T-cell (primary cell): ENCODE results near the gene LRRC4. TPM values are rescaled to one million over a fixed set of nuclear protein-coding genes. Genes with fewer than 3 reads are reported as not detected.
A peak's percentile ranks its signal among the peaks of the same experiment; 100 is the strongest.

Experiments used
- ATAC-seq, 4 experiments: fragments of 200-7000 bp in 3 of 4; fragments of 150-1000 bp in 1 of 4; cut with Tn5 transposase; replicated peaks in 1 of 4; 1 replicate in 3 of 4; 2 replicates in 1 of 4; pipeline ENCODE4 v1.10.0; 2021; ENCODE audit warnings: moderate library complexity in 3 of 4, mild to moderate bottlenecking in 2 of 4, moderate number of reproducible peaks in 1 of 4
- CTCF ChIA-PET, 2 donors: fragments of 300-600 bp; sonication (Branson Sonifier 250); formaldehyde crosslinking; loops; one replicate each; lab custom pipeline; 2022; ENCODE audit warnings: antibody characterized with exemption in 2 of 2; lab: Charles Lee
- POLR2A ChIA-PET, 2 donors: fragments of 300-600 bp; sonication (Branson Sonifier 250); formaldehyde crosslinking; loops; one replicate each; lab custom pipeline; 2022; ENCODE audit warnings: antibody characterized with exemption in 2 of 2; lab: Charles Lee
- DNase-seq, 35 experiments: peaks; one replicate each; pipeline versions ENCODE4 v3.0.0 to v3.0.0-alpha.2; 2013 to 2023
- H3K27ac ChIP-seq: one replicate; pipeline ENCODE4 v1.5.1; 2013; ENCODE audit warnings: low read length
- H3K27me3 ChIP-seq, 2 experiments: replicated peaks in 1 of 2; 1 replicate in 1 of 2; 2 replicates in 1 of 2; pipeline versions ENCODE4 v1.6.1 to v1.7.0; 2013; ENCODE audit warnings: low read length in 1 of 2, mixed read lengths in 1 of 2; ENCODE audit not compliant: control insufficient read depth in 2 of 2, insufficient read depth in 2 of 2; ENCODE audit errors: extremely low read depth in 1 of 2
- H3K36me3 ChIP-seq, 2 donors: 1 replicate in 1 of 2; 2 replicates in 1 of 2; pipeline versions ENCODE4 v1.6.1 to v1.7.0; 2013; ENCODE audit warnings: low read length in 1 of 2; ENCODE audit not compliant: control insufficient read depth in 2 of 2, insufficient read depth in 1 of 2; ENCODE audit errors: extremely low read depth in 1 of 2
- H3K4me1 ChIP-seq, 2 experiments: 1 replicate in 1 of 2; 2 replicates in 1 of 2; pipeline versions ENCODE4 v1.6.1 to v1.7.0; 2013; ENCODE audit warnings: low read length in 2 of 2, mixed read lengths in 1 of 2; ENCODE audit not compliant: insufficient read depth in 2 of 2, control insufficient read depth in 1 of 2; ENCODE audit errors: extremely low read depth in 1 of 2
- H3K4me3 ChIP-seq, 2 donors: 1 replicate in 1 of 2; 2 replicates in 1 of 2; pipeline versions ENCODE4 v1.5.1 to v1.7.0; 2013; ENCODE audit warnings: mild to moderate bottlenecking in 2 of 2, low read length in 1 of 2, moderate library complexity in 1 of 2; ENCODE audit not compliant: control insufficient read depth in 1 of 2; ENCODE audit errors: extremely low read depth in 1 of 2
- H3K9me3 ChIP-seq: 2 replicates; pipeline ENCODE4 v1.7.0; 2013
- H3K27ac Mint-ChIP-seq, 2 donors: one replicate each; pipeline ENCODE4 v1.8.0; 2020 to 2021; ENCODE audit warnings: mild to moderate bottlenecking in 2 of 2, mixed read lengths in 2 of 2
- H3K27me3 Mint-ChIP-seq, 2 donors: one replicate each; pipeline ENCODE4 v1.8.0; 2021 to 2022; ENCODE audit warnings: mixed read lengths in 2 of 2
- H3K36me3 Mint-ChIP-seq: one replicate; pipeline ENCODE4 v1.8.0; 2021; ENCODE audit warnings: mixed read lengths
- H3K4me1 Mint-ChIP-seq, 3 donors: one replicate each; pipeline ENCODE4 v1.8.0; 2020 to 2022; ENCODE audit warnings: mixed read lengths in 3 of 3, mild to moderate bottlenecking in 1 of 3
- H3K4me3 Mint-ChIP-seq, 3 donors: one replicate each; pipeline ENCODE4 v1.8.0; 2020 to 2022; ENCODE audit warnings: mild to moderate bottlenecking in 3 of 3, mixed read lengths in 3 of 3, moderate library complexity in 3 of 3
- H3K9me3 Mint-ChIP-seq, 3 donors: one replicate each; pipeline ENCODE4 v1.8.0; 2020 to 2022; ENCODE audit warnings: mixed read lengths in 3 of 3
- WGBS: methylation state at CpG from one replicate; pipeline ENCODE4 v1.1.5; 2013; ENCODE audit warnings: missing lambda C conversion rate; ENCODE audit not compliant: insufficient coverage; 5-methylcytosine and 5-hydroxymethylcytosine counted together
- total RNA-seq, 35 experiments: library from RNA in 6 of 35; stranded (reverse) in 6 of 35; fragments of 120-200 nt in 1 of 35; gene quantifications; one replicate each; pipeline versions ENCODE4 v1.2.1 to v1.2.4 and lab custom pipeline; 2013 to 2026

Gene LRRC4
- total RNA-seq, 5 donors from 2014 or later (not counting 1 experiment from before 2014, with no cell fraction given), result 0.07 to 0.77 (median 0.18) TPM; not detected in 2

DNA sequence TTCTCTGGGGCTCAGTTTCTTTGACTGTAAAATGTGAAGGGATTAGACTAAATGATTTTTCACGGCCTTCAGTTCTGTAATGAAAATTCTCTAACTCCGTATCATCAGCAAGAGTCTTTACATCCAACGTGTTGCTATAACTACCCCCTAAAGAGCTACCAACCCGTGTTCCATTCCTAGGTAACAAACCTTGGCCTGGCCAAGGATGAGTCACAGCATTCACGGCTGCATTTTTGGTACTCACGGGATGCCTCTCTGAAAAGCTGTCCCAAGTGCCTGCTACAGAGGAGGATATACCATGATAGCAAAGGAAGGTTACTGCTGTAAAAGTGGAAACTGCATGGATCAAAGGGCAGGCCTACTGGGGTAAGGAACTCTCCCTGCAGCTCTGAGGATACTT is 5.9 kb downstream of the LRRC4 start:
- Mint-ChIP-seq H3K4me1 (peaks cover 14 to 27% (median 17%) of the 10 kb centered on the region in 3 donors), H3K27ac (no peak overlapping the region), H3K9me3 (no peaks in the 10 kb centered on the region), H3K4me3 (no peak overlapping the region), H3K36me3 (peaks cover 47% of the 10 kb centered on the region), H3K27me3 (peaks cover 0 to 9% of the 10 kb centered on the region in 2 donors)
- Histone ChIP-seq H3K27ac (no peak overlapping the region), H3K4me3 (no peak overlapping the region), H3K36me3 (peaks cover 3 to 4% of the 10 kb centered on the region in 2 donors), H3K27me3 (peaks cover 0 to 14% of the 10 kb centered on the region in 2 experiments), H3K9me3 (no peaks in the 10 kb centered on the region), H3K4me1 (peaks cover 0 to 5% of the 10 kb centered on the region in 2 experiments)
- ATAC-seq (no peak), DNase-seq (no peak)
- POLR2A ChIA-PET, result interaction anchor here (0.6 kb wide), 2 partner anchors 81 to 784 kb away, joined by 3 to 7 read pairs; no protein-coding TSS in a partner anchor
- WGBS, result no CpG with 5 or more reads among the region's 6 CpGs
- CTCF ChIA-PET, result no interaction called here

DNA sequence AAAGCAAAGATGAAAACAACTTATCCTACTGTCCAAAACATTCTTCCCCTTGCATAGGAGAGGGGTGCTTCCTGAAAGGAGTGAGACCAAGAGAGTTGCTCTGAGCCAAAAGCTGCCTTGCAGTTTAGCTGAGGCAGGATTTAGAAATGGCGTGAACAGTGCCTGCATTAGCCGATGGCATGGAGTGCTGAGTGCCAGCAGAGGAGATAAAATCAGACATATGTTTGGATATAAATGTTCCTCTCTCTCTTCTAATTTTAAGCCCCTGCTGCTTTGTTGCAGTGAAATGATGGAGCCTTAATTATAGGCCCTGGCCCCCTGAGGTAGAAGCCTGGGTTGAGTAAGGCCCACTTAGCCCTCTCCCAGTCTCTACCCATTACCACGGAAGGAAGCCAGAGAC is 7.1 kb downstream of the LRRC4 start:
- H3K27ac ChIP-seq, result no peak overlapping the region
- H3K36me3 ChIP-seq, result peaks cover under 1 to 3% of the 10 kb centered on the region in 2 donors
- ChIA-PET CTCF (no interaction called here), POLR2A (no interaction called here)
- no peak for DNase-seq
- H3K9me3 Mint-ChIP-seq, result no peaks in the 10 kb centered on the region
- H3K4me3 Mint-ChIP-seq, result no peak overlapping the region
- peaks cover 0 to under 1% of the 10 kb centered on the region in 2 donors for H3K27me3 Mint-ChIP-seq
- no peak for ATAC-seq
- peaks cover 51% of the 10 kb centered on the region for H3K36me3 Mint-ChIP-seq
- H3K9me3 ChIP-seq, result no peaks in the 10 kb centered on the region
- no peak overlapping the region for H3K4me3 ChIP-seq
- H3K27ac Mint-ChIP-seq, result no peak overlapping the region
- peaks cover 0 to 2% of the 10 kb centered on the region in 2 experiments for H3K27me3 ChIP-seq
- 100% methylated on average over 1 of the region's 3 CpGs for WGBS
- peaks cover 3 to 19% (median 5%) of the 10 kb centered on the region in 3 donors for H3K4me1 Mint-ChIP-seq
- no peaks in the 10 kb centered on the region for H3K4me1 ChIP-seq

DNA sequence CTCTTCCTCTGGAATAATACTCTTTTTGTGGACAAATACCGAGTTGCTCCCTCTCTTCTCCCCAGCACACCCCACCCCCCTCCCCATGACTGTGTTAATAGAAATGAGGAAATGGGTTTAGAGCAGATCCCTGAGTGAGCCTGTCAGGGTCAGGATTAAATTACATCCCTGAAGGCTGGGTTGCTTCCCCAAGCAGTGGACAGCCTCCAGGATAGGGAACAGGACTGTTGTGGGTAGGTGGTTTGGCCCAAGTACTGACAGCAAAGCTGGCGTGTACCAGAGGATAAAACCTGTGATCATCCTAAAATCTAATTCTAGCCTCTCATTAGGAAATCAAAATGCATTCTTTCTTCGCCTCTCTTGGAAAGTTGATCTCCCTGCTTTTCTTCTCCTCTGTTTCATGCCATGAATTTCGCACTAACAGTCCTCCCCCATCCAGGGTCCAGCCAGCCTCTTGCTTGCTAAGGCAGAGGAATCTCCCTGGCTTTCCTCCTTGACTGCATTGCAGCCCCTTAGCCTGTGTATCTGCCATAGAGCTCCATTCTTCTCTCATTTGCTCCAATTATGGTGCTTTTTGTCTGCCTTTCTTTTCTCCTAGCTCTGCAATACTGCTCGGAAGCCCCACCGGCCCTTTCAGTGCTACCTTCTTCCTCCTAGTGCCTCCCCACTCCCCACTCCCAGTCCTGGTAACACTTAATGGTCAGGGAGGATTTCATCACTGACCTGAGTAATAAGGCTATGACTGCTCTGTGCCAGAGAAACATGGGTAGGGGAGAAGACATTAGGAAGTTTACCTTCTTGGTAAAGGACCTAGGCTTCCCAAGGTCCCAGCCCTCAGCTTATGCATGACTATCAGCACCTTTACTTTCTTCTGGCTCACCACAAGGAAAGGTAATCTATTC is 8.4 kb downstream of the LRRC4 start:
- H3K27ac Mint-ChIP-seq, result no peak overlapping the region
- WGBS, result 100% methylated on average over 1 of the region's 6 CpGs
- H3K4me3 ChIP-seq, result no peak overlapping the region
- H3K27me3 ChIP-seq, result no peaks in the 10 kb centered on the region
- no peaks in the 10 kb centered on the region for H3K9me3 ChIP-seq
- H3K36me3 Mint-ChIP-seq, result peaks cover 47% of the 10 kb centered on the region
- POLR2A ChIA-PET, result no interaction called here
- ATAC-seq, result no peak
- no peaks in the 10 kb centered on the region for H3K4me1 ChIP-seq
- H3K27me3 Mint-ChIP-seq, result no peaks in the 10 kb centered on the region
- no peak overlapping the region for H3K4me3 Mint-ChIP-seq
- H3K36me3 ChIP-seq, result peaks cover 0 to 3% of the 10 kb centered on the region in 2 donors
- H3K27ac ChIP-seq, result no peak overlapping the region
- CTCF ChIA-PET, result no interaction called here
- H3K9me3 Mint-ChIP-seq, result no peaks in the 10 kb centered on the region
- peaks cover 0 to 15% (median 2%) of the 10 kb centered on the region in 3 donors for H3K4me1 Mint-ChIP-seq
- no peak for DNase-seq

DNA sequence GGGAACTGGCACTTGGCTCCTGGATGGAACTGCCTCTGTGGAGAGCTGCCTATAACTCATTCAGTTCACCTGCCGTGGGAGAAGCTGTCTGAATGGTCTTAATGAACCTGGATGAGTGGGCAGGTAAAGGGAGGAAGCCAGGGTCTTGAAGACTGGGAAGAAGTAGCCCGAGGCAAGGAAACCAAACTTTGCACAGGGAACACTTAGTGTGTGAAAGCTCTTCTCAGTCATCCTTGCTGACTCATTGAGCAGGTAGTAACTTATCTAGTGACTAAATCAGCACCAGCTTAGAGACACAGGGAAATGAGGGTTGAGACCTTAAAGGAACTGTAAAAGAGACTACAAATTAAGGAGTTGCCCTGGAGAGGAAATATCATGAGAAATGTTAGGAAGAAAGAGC is 9.9 kb downstream of the LRRC4 start:
- peaks cover 0 to 8% (median 0%) of the 10 kb centered on the region in 3 donors for H3K4me1 Mint-ChIP-seq
- DNase-seq (no peak), ATAC-seq (no peak)
- H3K27me3 Mint-ChIP-seq, result no peaks in the 10 kb centered on the region
- peaks cover 0 to 6% of the 10 kb centered on the region in 2 donors for H3K36me3 ChIP-seq
- no peaks in the 10 kb centered on the region for H3K9me3 Mint-ChIP-seq
- POLR2A ChIA-PET, result no interaction called here
- no peaks in the 10 kb centered on the region for H3K27me3 ChIP-seq
- H3K36me3 Mint-ChIP-seq, result peaks cover 48% of the 10 kb centered on the region
- no peak overlapping the region for H3K27ac ChIP-seq
- H3K27ac Mint-ChIP-seq, result no peak overlapping the region
- H3K4me1 ChIP-seq, result no peaks in the 10 kb centered on the region
- no peak overlapping the region for H3K4me3 Mint-ChIP-seq
- no peak overlapping the region for H3K4me3 ChIP-seq
- no peaks in the 10 kb centered on the region for H3K9me3 ChIP-seq
- 80% methylated on average over 1 of the region's 2 CpGs for WGBS
- CTCF ChIA-PET, result no interaction called here

DNA sequence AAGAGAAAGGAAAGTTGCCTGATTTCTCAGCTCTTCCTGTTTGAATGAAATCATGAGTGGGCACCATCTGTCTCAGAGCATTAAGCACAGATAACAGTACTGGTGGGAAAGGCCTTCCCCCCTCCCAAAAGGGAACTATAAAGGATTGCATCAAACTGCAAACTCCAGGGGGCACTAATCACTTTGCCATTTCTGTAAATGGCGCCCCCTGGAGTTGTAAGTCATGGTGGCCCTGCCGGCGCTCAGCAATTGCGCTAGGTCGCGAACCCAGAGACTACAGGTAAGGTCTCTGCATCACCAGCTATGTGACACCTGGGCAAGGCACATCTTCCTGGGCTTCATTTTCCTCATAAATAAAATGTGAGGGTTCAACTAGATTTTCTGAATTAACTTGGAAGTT is 11.1 kb downstream of the LRRC4 start:
- no peaks in the 10 kb centered on the region for H3K9me3 ChIP-seq
- H3K27ac Mint-ChIP-seq, result no peak overlapping the region
- H3K36me3 Mint-ChIP-seq, result peaks cover 46% of the 10 kb centered on the region
- ATAC-seq (no peak), DNase-seq (peak in 2 of 35 experiments; percentile 14 to 35)
- H3K4me3 Mint-ChIP-seq, result no peak overlapping the region
- CTCF ChIA-PET, result no interaction called here
- peaks cover 0 to 6% of the 10 kb centered on the region in 2 donors for H3K36me3 ChIP-seq
- no peak overlapping the region for H3K27ac ChIP-seq
- POLR2A ChIA-PET, result no interaction called here
- H3K27me3 Mint-ChIP-seq, result no peaks in the 10 kb centered on the region
- H3K4me1 ChIP-seq, result no peaks in the 10 kb centered on the region
- H3K27me3 ChIP-seq, result no peaks in the 10 kb centered on the region
- WGBS, result no CpG with 5 or more reads among the region's 6 CpGs
- no peaks in the 10 kb centered on the region for H3K9me3 Mint-ChIP-seq
- no peak overlapping the region for H3K4me3 ChIP-seq
- H3K4me1 Mint-ChIP-seq, result peaks cover 0 to 8% (median 0%) of the 10 kb centered on the region in 3 donors

DNA sequence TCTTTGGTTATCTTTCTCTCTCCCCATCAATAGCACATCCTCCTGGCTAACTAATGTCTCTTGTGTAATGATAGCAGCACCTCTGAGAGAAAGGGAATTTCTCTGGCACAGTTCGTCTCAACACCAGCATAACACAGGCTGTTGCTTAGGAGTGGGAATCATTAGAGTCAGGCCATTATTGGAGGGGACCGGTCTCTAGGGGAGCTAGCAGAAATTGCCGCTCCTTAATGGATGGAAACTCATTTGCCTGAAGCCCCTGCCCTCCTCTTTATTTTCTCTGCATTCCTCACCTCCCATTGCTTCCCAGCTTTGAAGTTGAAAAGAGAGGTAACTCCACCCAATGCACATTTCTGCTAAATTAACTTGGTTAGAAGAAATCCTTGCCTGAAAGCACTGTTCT is 11.9 kb downstream of the LRRC4 start:
- WGBS, result no CpG with 5 or more reads among the region's 3 CpGs
- Histone ChIP-seq H3K4me3 (no peak overlapping the region), H3K36me3 (peaks cover under 1 to 5% of the 10 kb centered on the region in 2 donors), H3K4me1 (no peaks in the 10 kb centered on the region), H3K27me3 (no peaks in the 10 kb centered on the region), H3K9me3 (no peaks in the 10 kb centered on the region), H3K27ac (no peak overlapping the region)
- ChIA-PET POLR2A (no interaction called here), CTCF (interaction anchor here in 1 of 2 donors (0.6 to 1.0 kb wide), 2 partner anchors 14 to 311 kb away, joined by 3 to 4 read pairs; no protein-coding TSS in a partner anchor)
- no peak for DNase-seq
- H3K4me3 Mint-ChIP-seq, result no peak overlapping the region
- peaks cover 0 to 8% (median 0%) of the 10 kb centered on the region in 3 donors for H3K4me1 Mint-ChIP-seq
- H3K36me3 Mint-ChIP-seq, result peaks cover 55% of the 10 kb centered on the region
- no peaks in the 10 kb centered on the region for H3K27me3 Mint-ChIP-seq
- no peak overlapping the region for H3K27ac Mint-ChIP-seq
- ATAC-seq, result no peak
- H3K9me3 Mint-ChIP-seq, result no peaks in the 10 kb centered on the region
